ENCODE measurements around the gene NBPF3. TPM values are rescaled to one million over a fixed set of nuclear protein-coding genes. Genes with fewer than 3 reads are reported as not detected.
A peak's percentile ranks its signal among the peaks of the same experiment; 100 is the strongest.
"Not testable (repeated sequence)": the region's sequence is repeated elsewhere in the genome, so short reads cannot be mapped to it uniquely, and the experiment has no call there.

NBPF3 gene
- total RNA-seq, 2 donors from 2014 or later: 4.7 to 8.0 TPM

- Histone ChIP-seq H3K9me3 (no peaks in the 10 kb centered on the region), H3K36me3 (no peaks in the 10 kb centered on the region), H3K27me3 (no peaks in the 10 kb centered on the region), H3K27ac (peak overlapping the region; percentile 36), H3K4me1 (no peaks in the 10 kb centered on the region), H3K9ac (ENCODE audit: low read depth in 2 of 2, low read length in 2 of 2) (no peak overlapping the region), H3K4me3 (no peak overlapping the region)
- no peak for TF ChIP-seq CTCF (IDR thresholded peaks at IDR 0.05)
- intact Hi-C loops (cut with DNase I): no loop called here
- DNase-seq: peak; percentile 44
Observed at GRCh38 chr1:21517161-21517589, 77.2 kb downstream of the NBPF3 start.

GRCh38 chr1:21517660-21518480, 77.9 kb downstream of the NBPF3 start:
- intact Hi-C loops (cut with DNase I): no loop called here
- Histone ChIP-seq H3K27ac (peak overlapping the region; percentile 36), H3K4me1 (no peaks in the 10 kb centered on the region), H3K27me3 (no peaks in the 10 kb centered on the region), H3K9me3 (no peaks in the 10 kb centered on the region), H3K9ac (ENCODE audit: low read depth in 2 of 2, low read length in 2 of 2) (no peak overlapping the region), H3K36me3 (no peaks in the 10 kb centered on the region), H3K4me3 (no peak overlapping the region)
- no peak for TF ChIP-seq CTCF (IDR thresholded peaks at IDR 0.05)
- DNase-seq: no peak

GRCh38 chr1:21518774-21519455, 79.0 kb downstream of the NBPF3 start:
- intact Hi-C loops (cut with DNase I): no loop called here
- Histone ChIP-seq H3K4me1 (no peaks in the 10 kb centered on the region), H3K36me3 (no peaks in the 10 kb centered on the region), H3K9me3 (no peaks in the 10 kb centered on the region), H3K27ac (no peak overlapping the region), H3K9ac (ENCODE audit: low read depth in 2 of 2, low read length in 2 of 2) (no peak overlapping the region), H3K27me3 (no peaks in the 10 kb centered on the region), H3K4me3 (no peak overlapping the region)
- no peak for TF ChIP-seq CTCF (IDR thresholded peaks at IDR 0.05)
- DNase-seq: no peak

- H3K27ac ChIP-seq; H3K4me3 ChIP-seq; DNase-seq; intact Hi-C loops (cut with DNase I); H3K36me3 ChIP-seq; H3K9ac ChIP-seq (ENCODE audit: low read depth in 2 of 2, low read length in 2 of 2); H3K9me3 ChIP-seq; H3K27me3 ChIP-seq; H3K4me1 ChIP-seq: not testable (repeated sequence)
Observed at GRCh38 chr1:21519486-21520070, 79.6 kb downstream of the NBPF3 start.

GRCh38 chr1:21520899-21521716, 81.2 kb downstream of the NBPF3 start:
- intact Hi-C loops (cut with DNase I): no loop called here
- Histone ChIP-seq H3K27me3 (no peaks in the 10 kb centered on the region), H3K36me3 (no peaks in the 10 kb centered on the region), H3K9me3 (no peaks in the 10 kb centered on the region), H3K9ac (ENCODE audit: low read depth in 2 of 2, low read length in 2 of 2) (no peak overlapping the region), H3K4me3 (no peak overlapping the region), H3K4me1 (no peaks in the 10 kb centered on the region), H3K27ac (no peak overlapping the region)
- TF ChIP-seq CTCF (IDR thresholded peaks at IDR 0.05): no peak
- DNase-seq: no peak
